ENCODE results near the gene NOC4L.

NOC4L gene

GRCh38 chr12:132197581-132198354 lies 53.5 kb downstream of the NOC4L start:
- DNase-seq (ENCODE audit: low read depth) = no peak

GRCh38 chr12:132199101-132199500 lies 54.8 kb downstream of the NOC4L start:
- no peak for DNase-seq (ENCODE audit: low read depth)

GRCh38 chr12:132199526-132200319 lies 55.5 kb downstream of the NOC4L start:
- DNase-seq (ENCODE audit: low read depth) = no peak

- DNase-seq (ENCODE audit: low read depth) = no peak
Observed at GRCh38 chr12:132200800-132201199, 56.5 kb downstream of the NOC4L start.

GRCh38 chr12:132201391-132202120 lies 57.3 kb downstream of the NOC4L start:
- DNase-seq (ENCODE audit: low read depth) = no peak
